Measurements from ENCODE around the gene HLCS.

The HLCS gene

GRCh38 chr21:36985751-36986594 is 19.5 kb upstream of the HLCS start:
- DNase-seq (ENCODE audit: low read depth in 2 of 2), result no peak

GRCh38 chr21:36981977-36982700 is 15.7 kb upstream of the HLCS start:
- no peak for DNase-seq (ENCODE audit: low read depth in 2 of 2)

GRCh38 chr21:36981049-36981391 is 14.6 kb upstream of the HLCS start:
- DNase-seq (ENCODE audit: low read depth in 2 of 2), result no peak

GRCh38 chr21:36980280-36981048 is 14.0 kb upstream of the HLCS start:
- no peak for DNase-seq (ENCODE audit: low read depth in 2 of 2)

- DNase-seq (ENCODE audit: low read depth in 2 of 2), result no peak
Measured at GRCh38 chr21:36976882-36977651, 10.6 kb upstream of the HLCS start.

GRCh38 chr21:36976228-36976861 is 9.9 kb upstream of the HLCS start:
- no peak for DNase-seq (ENCODE audit: low read depth in 2 of 2)

- no peak for DNase-seq (ENCODE audit: low read depth in 2 of 2)
Measured at GRCh38 chr21:36974851-36975192, 8.4 kb upstream of the HLCS start.

GRCh38 chr21:36973986-36974850 is 7.7 kb upstream of the HLCS start:
- DNase-seq (ENCODE audit: low read depth in 2 of 2), result no peak

- no peak for DNase-seq (ENCODE audit: low read depth in 2 of 2)
Measured at GRCh38 chr21:36968976-36969375, 2.5 kb upstream of the HLCS start.

- no peak for DNase-seq (ENCODE audit: low read depth in 2 of 2)
Measured at GRCh38 chr21:36968414-36968813, 1.9 kb upstream of the HLCS start.

GRCh38 chr21:36966821-36967768 is 626 bp upstream of the HLCS start:
- DNase-seq (ENCODE audit: low read depth in 2 of 2), result no peak

- no peak for DNase-seq (ENCODE audit: low read depth in 2 of 2)
Measured at GRCh38 chr21:36965720-36966065, 776 bp downstream of the HLCS start.

GRCh38 chr21:36964827-36965719 is 1.4 kb downstream of the HLCS start:
- no peak for DNase-seq (ENCODE audit: low read depth in 2 of 2)

GRCh38 chr21:36964398-36964797 is 2.1 kb downstream of the HLCS start:
- DNase-seq (ENCODE audit: low read depth in 2 of 2), result no peak

GRCh38 chr21:36962098-36962780 is 4.2 kb downstream of the HLCS start:
- DNase-seq (ENCODE audit: low read depth in 2 of 2), result no peak

GRCh38 chr21:36960676-36961284 is 5.7 kb downstream of the HLCS start:
- no peak for DNase-seq (ENCODE audit: low read depth in 2 of 2)

All from stimulated activated CD8-positive, alpha-beta memory T cell treated with anti-CD3 and anti-CD28 coated beads, Interleukin-2, amount 100 ng/mL, for 1 hour (primary cell).